Keratinocyte (primary cell): ENCODE results near the gene GID4.

Experiments used
- CTCF ChIP-seq, 3 experiments: IDR thresholded peaks in 1 of 3; conservative IDR thresholded peaks in 1 of 3; optimal IDR thresholded peaks in 1 of 3; 2 replicates in 2 of 3; 3 replicates in 1 of 3; pipeline versions ENCODE3 to v1.5.1; 2011; ENCODE audit warnings: low read length in 3 of 3, mild to moderate bottlenecking in 3 of 3, moderate library complexity in 2 of 3, control low read depth in 1 of 3, inconsistent platforms in 1 of 3; ENCODE audit not compliant: insufficient read depth in 2 of 3; ENCODE audit errors: extremely low read depth in 1 of 3
- EZH2 ChIP-seq: IDR thresholded peaks from one replicate; pipeline ENCODE4 v1.6.1; 2012; ENCODE audit warnings: inconsistent platforms, mild to moderate bottlenecking, low read length, moderate library complexity

DNA sequence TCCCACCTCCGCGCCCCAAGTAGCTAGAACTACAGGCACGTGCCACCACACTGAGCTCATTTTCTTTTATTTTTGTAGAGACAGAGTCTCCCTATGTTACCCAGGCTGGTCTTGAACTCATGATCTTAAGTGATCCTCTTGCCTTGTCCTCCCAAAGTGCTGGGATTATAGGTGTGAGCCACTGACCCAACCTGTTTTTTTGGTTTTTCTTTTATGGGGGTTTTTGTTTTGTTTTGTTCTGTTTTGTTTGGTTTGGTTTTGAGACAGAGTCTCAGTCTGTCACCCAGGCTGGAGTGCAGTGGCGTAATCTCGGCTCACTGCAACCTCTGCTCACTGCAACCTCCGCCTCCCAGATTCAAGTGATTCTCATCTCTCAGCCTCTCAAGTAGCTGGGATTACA, 16.4 kb downstream of the GID4 start:
- TF ChIP-seq CTCF (optimal IDR thresholded peaks at IDR 0.05 in 1 of 3, IDR thresholded peaks at IDR 0.05 in 1 of 3, conservative IDR thresholded peaks at IDR 0.05 in 1 of 3; ENCODE audit: extremely low read depth in 1 of 3, insufficient read depth in 2 of 3, low read length in 3 of 3) (no peak), EZH2 (no peak)
